ENCODE measurements around the gene KDM1B. TPM values are rescaled to one million over a fixed set of nuclear protein-coding genes. Genes with fewer than 3 reads are reported as not detected.
A peak's percentile ranks its signal among the peaks of the same experiment; 100 is the strongest.

Gene KDM1B
- total RNA-seq, 1 donor from 2014 or later, result 20.7 TPM

- peak overlapping the region; percentile 94 for H3K4me3 Mint-ChIP-seq
Observed at GRCh38 chr6:18265787-18266522, 110.7 kb downstream of the KDM1B start.

DNA sequence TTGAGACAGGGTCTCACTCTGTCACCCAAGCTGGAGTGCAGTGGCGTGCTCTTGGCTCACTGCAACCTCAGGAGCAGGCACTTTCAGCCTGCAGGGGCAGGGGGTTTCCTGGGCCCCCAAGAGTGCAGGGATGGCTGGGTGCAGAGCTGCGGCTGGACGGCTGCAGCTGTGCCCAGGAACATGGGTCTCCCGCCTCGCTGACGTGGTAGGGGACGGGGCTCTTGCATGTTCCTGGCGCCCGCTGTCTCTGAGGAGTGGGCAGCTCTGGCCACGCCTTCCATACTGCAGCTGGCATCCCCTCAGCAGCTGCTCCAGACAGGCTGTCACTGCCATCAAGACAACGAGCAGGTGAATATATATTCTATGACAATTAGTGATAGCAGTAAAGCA is 111.3 kb downstream of the KDM1B start:
- Mint-ChIP-seq H3K9me3 (no peaks in the 10 kb centered on the region), H3K27ac (no peak overlapping the region), H3K27me3 (no peaks in the 10 kb centered on the region), H3K36me3 (peaks cover 16% of the 10 kb centered on the region), H3K4me1 (ENCODE audit: unreplicated experiment) (peaks cover 20% of the 10 kb centered on the region), H3K4me3 (no peak overlapping the region)
- DNase-seq (ENCODE audit: extremely low spot score, unreplicated experiment), result no peak
- TF ChIP-seq, protein P1, sequence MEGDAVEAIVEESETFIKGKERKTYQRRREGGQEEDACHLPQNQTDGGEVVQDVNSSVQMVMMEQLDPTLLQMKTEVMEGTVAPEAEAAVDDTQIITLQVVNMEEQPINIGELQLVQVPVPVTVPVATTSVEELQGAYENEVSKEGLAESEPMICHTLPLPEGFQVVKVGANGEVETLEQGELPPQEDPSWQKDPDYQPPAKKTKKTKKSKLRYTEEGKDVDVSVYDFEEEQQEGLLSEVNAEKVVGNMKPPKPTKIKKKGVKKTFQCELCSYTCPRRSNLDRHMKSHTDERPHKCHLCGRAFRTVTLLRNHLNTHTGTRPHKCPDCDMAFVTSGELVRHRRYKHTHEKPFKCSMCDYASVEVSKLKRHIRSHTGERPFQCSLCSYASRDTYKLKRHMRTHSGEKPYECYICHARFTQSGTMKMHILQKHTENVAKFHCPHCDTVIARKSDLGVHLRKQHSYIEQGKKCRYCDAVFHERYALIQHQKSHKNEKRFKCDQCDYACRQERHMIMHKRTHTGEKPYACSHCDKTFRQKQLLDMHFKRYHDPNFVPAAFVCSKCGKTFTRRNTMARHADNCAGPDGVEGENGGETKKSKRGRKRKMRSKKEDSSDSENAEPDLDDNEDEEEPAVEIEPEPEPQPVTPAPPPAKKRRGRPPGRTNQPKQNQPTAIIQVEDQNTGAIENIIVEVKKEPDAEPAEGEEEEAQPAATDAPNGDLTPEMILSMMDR (conservative IDR thresholded peaks at IDR 0.05), result no peak

More at GRCh38 chr6:18265787-18266522, 110.7 kb downstream of the KDM1B start:
- TF ChIP-seq, protein P1 (conservative IDR thresholded peaks at IDR 0.05), result no peak
- no peak for DNase-seq (ENCODE audit: extremely low spot score, unreplicated experiment)
- Mint-ChIP-seq H3K27me3 (no peaks in the 10 kb centered on the region), H3K36me3 (peaks cover 18% of the 10 kb centered on the region), H3K4me1 (ENCODE audit: unreplicated experiment) (peaks cover 26% of the 10 kb centered on the region), H3K9me3 (no peaks in the 10 kb centered on the region), H3K27ac (peak overlapping the region; percentile 91)

DNA sequence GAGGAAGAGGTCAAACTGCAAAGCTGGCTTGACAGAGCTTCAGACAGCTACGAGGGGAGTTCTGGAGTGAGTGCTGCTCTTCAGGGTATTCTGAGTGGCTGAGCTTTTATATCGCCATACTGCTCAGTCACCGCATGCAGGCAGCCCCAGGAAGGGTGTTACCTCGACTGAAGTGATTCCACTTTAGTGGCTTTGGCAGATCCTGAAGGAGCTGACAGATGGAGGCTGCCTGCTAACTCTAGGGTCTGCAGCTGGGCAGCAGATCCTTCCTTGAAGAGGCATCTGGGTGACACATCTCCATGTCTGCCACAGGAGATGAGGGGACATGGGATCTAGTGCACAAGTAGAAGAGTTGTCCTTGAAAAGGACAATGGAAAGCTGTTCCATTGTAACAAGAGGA is 112.8 kb downstream of the KDM1B start:
- no peak for DNase-seq (ENCODE audit: extremely low spot score, unreplicated experiment)
- H3K4me1 Mint-ChIP-seq (ENCODE audit: unreplicated experiment), result peaks cover 9% of the 10 kb centered on the region
- TF ChIP-seq, protein P1 (conservative IDR thresholded peaks at IDR 0.05), result no peak
- no peak overlapping the region for H3K4me3 Mint-ChIP-seq
- no peak overlapping the region for H3K27ac Mint-ChIP-seq
- peaks cover 4% of the 10 kb centered on the region for H3K27me3 Mint-ChIP-seq
- H3K9me3 Mint-ChIP-seq, result no peaks in the 10 kb centered on the region
- peaks cover 4% of the 10 kb centered on the region for H3K36me3 Mint-ChIP-seq

GRCh38 chr6:18269253-18269652 is 114.0 kb downstream of the KDM1B start:
- H3K9me3 Mint-ChIP-seq, result no peaks in the 10 kb centered on the region
- H3K4me1 Mint-ChIP-seq (ENCODE audit: unreplicated experiment), result peaks cover 9% of the 10 kb centered on the region
- H3K4me3 Mint-ChIP-seq, result no peak overlapping the region
- peaks cover 5% of the 10 kb centered on the region for H3K27me3 Mint-ChIP-seq
- TF ChIP-seq, protein P1 (conservative IDR thresholded peaks at IDR 0.05), result no peak
- no peaks in the 10 kb centered on the region for H3K36me3 Mint-ChIP-seq
- H3K27ac Mint-ChIP-seq, result no peak overlapping the region
- no peak for DNase-seq (ENCODE audit: extremely low spot score, unreplicated experiment)

DNA sequence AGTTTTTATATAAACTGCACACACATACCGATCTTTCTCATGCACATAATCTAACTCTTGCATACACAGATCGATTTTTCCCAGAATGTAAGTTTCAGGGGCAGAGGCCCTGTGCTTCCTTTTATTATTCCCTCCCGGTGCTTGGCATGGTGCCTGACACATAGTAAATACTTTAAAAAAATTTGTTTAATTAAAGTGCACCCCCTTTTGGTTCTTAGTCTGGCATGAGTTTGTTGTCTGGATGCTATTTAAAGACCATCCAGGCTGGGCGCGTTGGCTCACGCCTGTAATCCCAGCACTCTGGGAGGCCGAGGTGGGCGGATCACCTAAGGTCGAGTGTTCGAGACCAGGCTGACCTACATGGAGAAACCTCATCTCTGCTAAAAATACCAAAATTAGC is 114.5 kb downstream of the KDM1B start:
- H3K9me3 Mint-ChIP-seq, result no peaks in the 10 kb centered on the region
- H3K4me1 Mint-ChIP-seq (ENCODE audit: unreplicated experiment), result peaks cover 9% of the 10 kb centered on the region
- H3K4me3 Mint-ChIP-seq, result no peak overlapping the region
- no peak for DNase-seq (ENCODE audit: extremely low spot score, unreplicated experiment)
- peaks cover 5% of the 10 kb centered on the region for H3K27me3 Mint-ChIP-seq
- TF ChIP-seq, protein P1 (conservative IDR thresholded peaks at IDR 0.05), result no peak
- no peak overlapping the region for H3K27ac Mint-ChIP-seq
- H3K36me3 Mint-ChIP-seq, result no peaks in the 10 kb centered on the region

Measured in type B pancreatic cell (in vitro differentiated cells).